ENCODE results near the gene SMARCB1. TPM values are rescaled to one million over a fixed set of nuclear protein-coding genes. Genes with fewer than 3 reads are reported as not detected.

The SMARCB1 gene
- polyA plus RNA-seq, 4 donors, result 159 to 210 (median 201) TPM

DNA sequence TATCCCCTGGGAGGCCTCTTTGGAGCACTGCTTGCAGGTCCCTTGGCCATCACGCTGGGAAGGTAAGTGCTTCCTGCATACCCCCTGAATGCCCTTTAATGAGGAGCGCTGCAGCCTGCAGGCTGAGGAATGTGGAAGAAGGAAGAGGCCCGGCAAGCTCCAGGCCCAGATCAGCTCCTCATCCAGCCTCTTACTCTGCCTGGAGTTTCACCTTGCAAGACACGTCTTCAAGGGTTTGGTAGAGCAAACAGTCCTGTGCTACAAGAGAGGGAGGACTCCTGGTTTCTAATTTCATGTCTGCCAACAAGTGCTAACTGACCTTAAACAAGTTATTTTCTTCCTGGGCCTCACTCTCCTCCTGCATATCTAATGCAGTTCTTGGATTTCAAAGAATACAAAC lies 81.8 kb downstream of the SMARCB1 start:
- DNase-seq (ENCODE audit: low read depth in 4 of 4, low spot score in 2 of 4), result no peak

DNA sequence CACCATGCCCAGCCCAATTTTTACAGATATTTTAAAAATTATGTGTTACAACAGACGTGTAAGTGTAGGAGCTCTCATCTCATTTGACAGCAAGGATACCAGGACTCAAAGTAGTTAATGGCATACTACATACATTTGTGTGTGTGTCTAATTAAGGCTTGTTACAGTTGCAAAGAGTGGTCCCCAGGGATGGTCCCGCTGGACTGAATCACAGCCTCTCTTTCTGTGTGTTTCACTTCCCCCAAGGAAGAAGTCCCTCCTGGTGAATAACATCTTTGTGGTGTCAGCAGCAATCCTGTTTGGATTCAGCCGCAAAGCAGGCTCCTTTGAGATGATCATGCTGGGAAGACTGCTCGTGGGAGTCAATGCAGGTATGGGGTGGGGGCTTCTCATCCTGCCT lies 88.1 kb downstream of the SMARCB1 start:
- DNase-seq (ENCODE audit: low read depth in 4 of 4, low spot score in 2 of 4), result no peak

DNA sequence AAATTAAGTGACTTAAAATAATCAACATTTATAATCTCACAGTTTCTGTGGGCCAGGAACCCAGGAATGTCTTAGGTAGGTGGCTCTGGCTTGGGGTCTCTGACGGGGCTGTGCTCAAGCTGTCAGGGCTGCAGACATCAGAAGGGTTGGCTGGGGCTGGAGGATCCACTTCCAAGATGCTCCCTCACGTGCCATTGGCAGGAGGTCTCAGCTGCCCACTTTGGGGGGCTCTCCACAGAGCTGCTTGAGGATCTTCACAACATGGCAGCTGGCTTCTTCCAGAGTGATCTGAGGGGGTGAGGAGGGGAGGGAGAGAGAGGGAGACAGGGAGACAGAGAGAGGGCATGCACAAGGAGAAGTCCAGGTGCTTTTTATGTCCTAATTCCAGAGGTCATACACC lies 89.0 kb downstream of the SMARCB1 start:
- no peak for DNase-seq (ENCODE audit: low read depth in 4 of 4, low spot score in 2 of 4)

DNA sequence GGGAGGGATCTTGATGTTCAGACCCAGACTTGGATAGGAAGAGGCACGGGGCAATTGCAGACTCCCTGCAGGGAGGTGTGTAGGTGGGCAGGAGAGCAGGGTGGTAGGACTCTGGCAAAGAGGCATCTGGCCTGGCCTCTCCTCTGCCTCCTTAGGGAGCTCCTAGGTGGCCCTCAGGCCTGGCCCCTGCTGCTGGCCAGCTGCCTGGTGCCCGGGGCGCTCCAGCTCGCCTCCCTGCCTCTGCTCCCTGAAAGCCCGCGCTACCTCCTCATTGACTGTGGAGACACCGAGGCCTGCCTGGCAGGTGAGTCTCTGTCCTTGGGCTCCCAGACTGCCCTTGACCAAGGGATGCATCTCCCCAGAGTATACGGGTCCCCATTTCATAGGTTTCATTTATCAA lies 90.8 kb downstream of the SMARCB1 start:
- DNase-seq (ENCODE audit: low read depth in 4 of 4, low spot score in 2 of 4), result no peak

DNA sequence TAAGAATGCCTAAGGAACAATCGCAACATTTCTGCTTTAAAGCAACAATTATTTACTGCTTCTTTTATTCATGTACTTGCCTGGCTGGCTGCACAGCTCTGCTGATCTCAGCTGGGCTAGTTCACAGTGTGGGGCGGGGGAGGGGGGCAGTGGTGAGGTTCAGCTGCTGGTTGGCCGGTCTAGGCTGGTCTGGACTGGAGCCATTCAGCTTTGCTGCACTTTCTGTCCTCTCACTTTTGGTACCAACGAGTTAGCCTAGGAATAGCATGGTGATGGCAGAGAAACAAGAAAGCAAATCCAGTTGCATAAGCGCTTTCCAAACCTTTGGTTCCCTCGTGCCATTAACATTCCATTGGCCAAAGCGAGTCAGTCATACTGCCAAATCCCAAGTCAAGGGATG lies 91.5 kb downstream of the SMARCB1 start:
- DNase-seq (ENCODE audit: low read depth in 4 of 4, low spot score in 2 of 4), result no peak

DNA sequence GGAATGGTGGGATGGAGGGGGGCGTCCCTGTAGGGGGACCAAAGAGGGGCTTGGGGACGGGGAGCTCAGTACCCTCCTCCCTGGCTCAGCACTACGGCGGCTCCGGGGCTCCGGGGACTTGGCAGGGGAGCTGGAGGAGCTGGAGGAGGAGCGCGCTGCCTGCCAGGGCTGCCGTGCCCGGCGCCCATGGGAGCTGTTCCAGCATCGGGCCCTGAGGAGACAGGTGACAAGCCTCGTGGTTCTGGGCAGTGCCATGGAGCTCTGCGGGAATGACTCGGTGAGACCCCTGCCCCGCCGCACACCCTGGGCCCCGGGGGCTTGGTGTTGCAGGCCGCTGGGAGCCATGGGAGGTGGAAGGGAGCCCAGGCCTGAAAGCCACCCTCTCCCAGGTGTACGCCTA lies 95.6 kb downstream of the SMARCB1 start:
- no peak for DNase-seq (ENCODE audit: low read depth in 4 of 4, low spot score in 2 of 4)

DNA sequence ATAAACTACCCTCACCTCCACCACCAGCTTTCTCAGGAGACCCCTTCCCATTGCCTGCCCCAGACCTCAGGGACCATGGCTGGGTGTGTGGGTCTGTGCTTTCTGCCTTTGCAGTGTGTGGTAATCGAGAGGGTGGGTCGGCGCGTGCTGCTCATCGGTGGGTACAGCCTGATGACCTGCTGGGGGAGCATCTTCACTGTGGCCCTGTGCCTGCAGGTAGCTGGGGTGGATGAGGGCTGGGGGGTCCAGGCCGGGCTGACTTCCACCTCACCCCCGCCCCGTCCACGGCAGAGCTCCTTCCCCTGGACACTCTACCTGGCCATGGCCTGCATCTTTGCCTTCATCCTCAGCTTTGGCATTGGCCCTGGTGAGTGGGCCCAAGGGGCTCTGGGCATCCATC lies 96.9 kb downstream of the SMARCB1 start:
- DNase-seq (ENCODE audit: low read depth in 4 of 4, low spot score in 2 of 4), result no peak

DNA sequence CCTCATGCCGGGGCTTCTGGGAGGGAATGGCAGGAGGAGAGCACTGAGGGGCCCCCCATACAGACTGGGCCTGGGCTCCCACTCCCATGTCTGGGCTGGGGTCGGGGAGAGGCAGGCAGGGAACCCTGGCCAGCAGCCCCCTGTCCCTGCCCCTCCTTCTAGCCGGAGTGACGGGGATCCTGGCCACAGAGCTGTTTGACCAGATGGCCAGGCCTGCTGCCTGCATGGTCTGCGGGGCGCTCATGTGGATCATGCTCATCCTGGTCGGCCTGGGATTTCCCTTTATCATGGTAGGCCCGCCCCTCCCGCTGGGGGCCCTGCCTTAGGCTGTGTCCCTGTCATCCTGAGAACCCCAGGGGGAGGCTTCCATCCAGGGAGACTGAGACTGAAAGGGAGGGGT lies 97.4 kb downstream of the SMARCB1 start:
- no peak for DNase-seq (ENCODE audit: low read depth in 4 of 4, low spot score in 2 of 4)

Other genes with a start within 250 kb of the SMARCB1 start
- 1 to 10 TPM in 2 of 4 donors, under 1 TPM in 2; 0.51 to 1.5 (median 0.96) TPM for gene IGLL1, start 206.7 kb upstream of the SMARCB1 start, polyA plus RNA-seq (ENCODE audit: insufficient read length in 4 of 4)
- 1 to 10 TPM in 3 of 4 donors, under 1 TPM in 1; 0.59 to 7.1 (median 2.5) TPM for gene DRICH1, start 154.6 kb upstream of the SMARCB1 start, polyA plus RNA-seq (ENCODE audit: insufficient read length in 4 of 4)
- 1 to 10 TPM; 2.0 to 5.3 (median 2.8) TPM for gene RGL4, start 96.0 kb upstream of the SMARCB1 start, polyA plus RNA-seq (ENCODE audit: insufficient read length in 4 of 4)
- 1 to 10 TPM; 4.6 to 8.4 (median 6.3) TPM for gene ZNF70, start 35.9 kb upstream of the SMARCB1 start, polyA plus RNA-seq (ENCODE audit: insufficient read length in 4 of 4)
- gene VPREB3, start 32.5 kb upstream of the SMARCB1 start, polyA plus RNA-seq (ENCODE audit: insufficient read length in 4 of 4), result 1 to 10 TPM in 1 of 4 donors, under 1 TPM in 3; 0.51 to 1.1 (median 0.77) TPM
- 1 to 10 TPM; 2.8 to 3.9 (median 3.4) TPM for gene C22orf15, start 24.0 kb upstream of the SMARCB1 start, polyA plus RNA-seq (ENCODE audit: insufficient read length in 4 of 4)
- 100 to 1,000 TPM in 1 of 4 donors, 10 to 100 TPM in 3; 67.4 to 132 (median 86.9) TPM for gene CHCHD10, start 19.0 kb upstream of the SMARCB1 start, polyA plus RNA-seq (ENCODE audit: insufficient read length in 4 of 4)
- 10 to 100 TPM; 15.4 to 21.8 (median 19.6) TPM for gene MMP11, start 14.1 kb upstream of the SMARCB1 start, polyA plus RNA-seq (ENCODE audit: insufficient read length in 4 of 4)
- 1 to 10 TPM; 2.4 to 7.2 (median 6.1) TPM for gene DERL3, start 52.0 kb downstream of the SMARCB1 start, polyA plus RNA-seq (ENCODE audit: insufficient read length in 4 of 4)
- gene SLC2A11, start 70.9 kb downstream of the SMARCB1 start, polyA plus RNA-seq (ENCODE audit: insufficient read length in 4 of 4), result 10 to 100 TPM; 17.2 to 68.0 (median 39.1) TPM
- 100 to 1,000 TPM; 179 to 405 (median 298) TPM for gene MIF, start 107.4 kb downstream of the SMARCB1 start, polyA plus RNA-seq (ENCODE audit: insufficient read length in 4 of 4)
- 10 to 100 TPM in 2 of 4 donors, 1 to 10 TPM in 2; 4.3 to 26.5 (median 15.3) TPM for gene GSTT2B, start 174.2 kb downstream of the SMARCB1 start, polyA plus RNA-seq (ENCODE audit: insufficient read length in 4 of 4)
- gene DDTL, start 179.9 kb downstream of the SMARCB1 start, polyA plus RNA-seq (ENCODE audit: insufficient read length in 4 of 4), result 10 to 100 TPM in 1 of 4 donors, 1 to 10 TPM in 3; 5.8 to 13.6 (median 6.7) TPM
- 10 to 100 TPM; 61.4 to 94.2 (median 77.6) TPM for gene DDT, start 187.5 kb downstream of the SMARCB1 start, polyA plus RNA-seq (ENCODE audit: insufficient read length in 4 of 4)
- gene GSTT2, start 193.2 kb downstream of the SMARCB1 start, polyA plus RNA-seq (ENCODE audit: insufficient read length in 4 of 4), result 1 to 10 TPM in 2 of 4 donors, under 1 TPM in 2; 0.60 to 4.8 (median 1.5) TPM
- gene GSTT4, start 218.5 kb downstream of the SMARCB1 start, polyA plus RNA-seq (ENCODE audit: insufficient read length in 4 of 4), result under 1 TPM in 2 of 4 donors, not detected in 2; 0.08 to 0.09 TPM
- gene CABIN1, start 224.3 kb downstream of the SMARCB1 start, polyA plus RNA-seq (ENCODE audit: insufficient read length in 4 of 4), result 10 to 100 TPM; 34.0 to 75.9 (median 58.7) TPM